Breast epithelium (tissue), 3 donors: Measurements from ENCODE around the gene PTPRH.

Source experiments
- POLR2A ChIP-seq: fragments of 450-650 bp; IDR thresholded peaks from one replicate; pipeline ENCODE4 v1.6.1; 2016; ENCODE audit warnings: antibody characterized with exemption, mild to moderate bottlenecking, moderate library complexity
- POLR2AphosphoS5 ChIP-seq, 3 donors: sonication (generic); formaldehyde crosslinking; IDR thresholded peaks; one replicate each; pipeline ENCODE4 v1.6.1; 2017; ENCODE audit warnings: antibody characterized with exemption in 3 of 3
- TF ChIP-seq, protein P1 (sequence below), 3 donors: fragments of 450-650 bp; IDR thresholded peaks; one replicate each; pipeline ENCODE4 v1.5.1; 2016 to 2017; ENCODE audit warnings: antibody characterized with exemption in 3 of 3, mild to moderate bottlenecking in 3 of 3, moderate library complexity in 3 of 3

DNA sequence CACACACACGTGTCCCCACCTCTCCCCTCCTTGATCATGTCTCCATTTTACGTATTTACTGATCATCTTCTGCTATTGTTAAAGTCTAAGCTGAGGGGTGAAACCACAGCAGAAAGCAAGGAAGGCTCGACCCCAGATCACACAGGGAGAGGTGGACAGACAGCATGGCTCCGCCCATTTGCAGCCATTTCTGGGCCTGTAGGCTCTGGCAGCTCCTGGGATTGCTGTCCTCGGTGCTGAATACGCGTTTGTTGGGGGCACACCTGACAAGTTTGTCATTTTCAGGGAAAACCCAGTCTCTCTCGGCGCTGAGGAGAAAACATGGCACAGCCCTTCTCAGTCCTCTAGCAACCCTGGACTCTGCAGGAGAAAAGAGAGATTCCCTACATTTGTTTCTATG is 11.2 kb upstream of the PTPRH start:
- TF ChIP-seq, protein P1, sequence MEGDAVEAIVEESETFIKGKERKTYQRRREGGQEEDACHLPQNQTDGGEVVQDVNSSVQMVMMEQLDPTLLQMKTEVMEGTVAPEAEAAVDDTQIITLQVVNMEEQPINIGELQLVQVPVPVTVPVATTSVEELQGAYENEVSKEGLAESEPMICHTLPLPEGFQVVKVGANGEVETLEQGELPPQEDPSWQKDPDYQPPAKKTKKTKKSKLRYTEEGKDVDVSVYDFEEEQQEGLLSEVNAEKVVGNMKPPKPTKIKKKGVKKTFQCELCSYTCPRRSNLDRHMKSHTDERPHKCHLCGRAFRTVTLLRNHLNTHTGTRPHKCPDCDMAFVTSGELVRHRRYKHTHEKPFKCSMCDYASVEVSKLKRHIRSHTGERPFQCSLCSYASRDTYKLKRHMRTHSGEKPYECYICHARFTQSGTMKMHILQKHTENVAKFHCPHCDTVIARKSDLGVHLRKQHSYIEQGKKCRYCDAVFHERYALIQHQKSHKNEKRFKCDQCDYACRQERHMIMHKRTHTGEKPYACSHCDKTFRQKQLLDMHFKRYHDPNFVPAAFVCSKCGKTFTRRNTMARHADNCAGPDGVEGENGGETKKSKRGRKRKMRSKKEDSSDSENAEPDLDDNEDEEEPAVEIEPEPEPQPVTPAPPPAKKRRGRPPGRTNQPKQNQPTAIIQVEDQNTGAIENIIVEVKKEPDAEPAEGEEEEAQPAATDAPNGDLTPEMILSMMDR (IDR thresholded peaks at IDR 0.05) = no peak
- TF ChIP-seq POLR2AphosphoS5 (IDR thresholded peaks at IDR 0.05) (no peak), POLR2A (no peak)
